ENCODE data around the gene NR2C2. TPM values are rescaled to one million over a fixed set of nuclear protein-coding genes. Genes with fewer than 3 reads are reported as not detected.
"Not testable (repeated sequence)": the region's sequence is repeated elsewhere in the genome, so short reads cannot be mapped to it uniquely, and the experiment has no call there.

Gene NR2C2
- polyA plus RNA-seq, 3 donors: 36.4 to 41.0 (median 39.3) TPM

DNA sequence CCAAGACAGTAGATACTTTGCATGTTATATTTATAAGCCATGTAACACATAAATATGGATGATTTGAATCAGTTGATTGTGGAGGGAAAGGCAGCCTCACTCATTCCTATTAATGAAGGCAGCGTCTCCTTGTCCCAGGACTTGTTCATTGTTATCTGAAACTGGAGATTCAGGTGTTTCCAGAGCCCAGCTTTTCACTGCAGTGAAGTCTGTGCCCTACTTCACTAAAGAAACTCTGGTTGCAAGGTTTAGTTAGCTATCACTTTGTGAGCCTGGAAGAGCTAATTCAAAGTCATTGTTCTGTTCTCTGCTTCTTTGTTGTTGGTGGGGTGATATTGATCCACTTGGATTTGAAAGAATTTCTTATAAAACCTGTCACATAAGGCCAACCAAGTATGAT, 9.8 kb downstream of the NR2C2 start:
- DNase-seq (ENCODE audit: low read depth in 3 of 3, low spot score in 2 of 3): no peak

DNA sequence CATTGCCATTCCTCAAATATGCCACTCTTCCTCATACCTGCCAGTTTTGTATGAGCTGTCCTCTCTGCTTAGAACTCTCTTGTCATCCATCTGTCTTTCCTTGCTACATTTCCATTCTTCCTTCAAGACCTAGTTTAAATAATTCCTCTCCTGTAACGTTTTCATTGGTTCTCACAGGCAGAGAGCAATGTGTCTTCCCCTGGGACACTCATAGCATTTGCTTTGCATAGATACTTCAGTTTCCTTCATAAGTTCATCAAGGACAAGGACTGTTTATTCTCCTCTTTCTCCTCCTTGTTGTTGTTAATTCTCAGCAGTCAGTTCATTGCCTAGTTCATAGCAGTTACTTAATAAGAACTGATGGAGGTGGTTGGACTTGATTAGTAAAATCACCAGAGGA, 10.5 kb downstream of the NR2C2 start:
- DNase-seq (ENCODE audit: low read depth in 3 of 3, low spot score in 2 of 3): no peak

DNA sequence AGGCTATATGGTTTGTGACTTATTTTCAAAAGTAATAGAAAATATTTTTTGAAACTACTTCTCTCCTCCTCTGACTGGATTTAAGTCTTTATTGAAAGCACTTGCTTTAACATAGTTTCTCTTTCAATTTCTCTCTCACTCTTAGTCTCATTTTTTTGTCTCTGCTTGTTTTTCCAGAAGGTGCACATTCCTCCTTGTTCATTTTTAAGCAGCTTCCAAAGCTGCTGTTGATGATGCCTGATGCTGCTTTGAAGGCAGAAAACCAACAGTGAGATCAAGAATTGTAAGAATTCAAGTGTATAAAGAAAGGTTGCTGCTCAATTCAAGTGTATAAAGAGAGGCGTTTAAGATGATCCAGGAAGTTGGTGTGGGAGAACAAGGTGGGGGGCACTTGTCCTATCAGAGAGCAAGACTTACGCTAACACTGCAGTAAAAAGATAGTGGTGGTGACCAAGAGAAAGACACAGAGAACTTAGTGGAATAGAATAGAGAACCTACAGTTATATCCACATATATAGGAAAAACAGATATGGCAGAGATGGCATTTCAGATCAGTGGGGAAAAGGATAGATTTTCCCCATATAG, 12.1 kb downstream of the NR2C2 start:
- DNase-seq (ENCODE audit: low read depth in 3 of 3, low spot score in 2 of 3): no peak

DNA sequence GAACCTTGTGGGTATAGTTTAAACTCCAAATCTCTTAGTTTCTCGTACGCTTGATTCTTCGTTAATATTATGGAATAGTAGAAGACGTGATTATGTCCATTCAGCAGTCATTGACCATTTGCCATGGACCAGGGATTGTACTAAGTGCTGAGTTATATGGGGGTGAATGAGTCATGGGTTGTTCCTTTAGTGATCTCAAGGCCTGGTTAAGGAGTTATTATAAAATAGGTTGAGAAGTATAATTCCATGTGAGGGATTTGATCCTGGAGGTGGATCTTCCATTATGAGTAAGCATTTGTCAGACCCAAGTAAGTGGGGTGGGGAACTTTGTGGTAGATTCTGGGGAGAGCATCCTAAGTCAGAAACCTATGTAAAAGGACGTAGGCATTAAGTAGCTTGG, 15.4 kb downstream of the NR2C2 start:
- DNase-seq (ENCODE audit: low read depth in 3 of 3, low spot score in 2 of 3): no peak

DNA sequence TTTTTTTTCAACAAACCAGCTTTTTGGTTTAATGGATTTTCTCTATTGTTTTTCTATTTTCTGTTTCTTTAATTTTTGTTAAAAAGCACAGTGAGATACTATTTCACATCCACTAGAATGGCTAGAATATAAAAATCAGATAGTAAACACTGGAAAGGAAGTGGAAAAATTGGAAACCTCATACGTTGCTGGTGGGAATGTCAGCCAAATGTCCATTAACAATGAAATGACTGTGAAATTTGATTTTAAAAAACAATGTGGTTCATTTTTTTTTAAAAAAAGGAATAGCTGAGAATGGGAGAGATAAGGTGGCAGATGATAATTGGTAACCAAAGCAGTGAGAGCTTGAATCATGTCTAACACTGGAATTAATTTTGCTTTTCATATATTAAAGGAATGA, 19.9 kb downstream of the NR2C2 start:
- DNase-seq (ENCODE audit: low read depth in 3 of 3, low spot score in 2 of 3): no peak

DNA sequence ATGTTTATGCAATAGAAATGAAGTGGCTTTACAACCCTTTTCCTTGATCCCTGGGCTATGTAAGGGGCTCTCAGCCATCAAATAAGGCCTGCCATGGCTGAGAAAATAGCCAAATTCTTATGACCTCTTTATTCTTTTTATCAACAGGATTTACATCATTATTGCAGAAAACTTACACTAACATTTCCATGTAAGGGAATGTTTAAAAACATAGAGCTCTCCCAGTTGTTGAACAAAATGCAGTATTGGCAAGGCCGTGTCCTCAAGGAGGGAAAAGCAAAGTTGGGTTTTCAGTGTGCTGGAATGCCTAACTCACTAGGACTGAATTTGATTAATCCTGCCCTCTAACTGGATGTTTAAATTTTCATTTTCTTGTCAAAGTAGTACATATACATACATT, 22.3 kb downstream of the NR2C2 start:
- DNase-seq (ENCODE audit: low read depth in 3 of 3, low spot score in 2 of 3): no peak

DNA sequence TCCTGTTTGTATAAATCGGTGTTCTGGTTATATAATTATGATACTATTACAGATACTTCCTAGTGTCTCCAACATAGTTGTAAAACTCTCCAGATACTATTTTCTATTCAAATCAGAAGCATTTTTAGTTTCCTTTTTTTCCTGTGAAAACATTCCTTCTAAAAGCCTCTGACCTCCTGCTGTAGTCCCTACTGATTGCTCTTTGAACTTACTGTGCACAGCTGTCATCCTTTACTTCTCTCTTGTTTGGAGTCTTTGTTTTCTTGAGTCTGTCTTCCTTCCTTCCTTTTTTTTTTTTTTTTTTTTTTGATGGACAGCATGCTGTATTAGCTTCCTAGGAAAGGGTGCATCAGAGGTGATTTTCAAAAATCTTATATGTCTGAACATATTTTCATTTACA, 28.9 kb downstream of the NR2C2 start:
- no peak for DNase-seq (ENCODE audit: low read depth in 3 of 3, low spot score in 2 of 3)

DNA sequence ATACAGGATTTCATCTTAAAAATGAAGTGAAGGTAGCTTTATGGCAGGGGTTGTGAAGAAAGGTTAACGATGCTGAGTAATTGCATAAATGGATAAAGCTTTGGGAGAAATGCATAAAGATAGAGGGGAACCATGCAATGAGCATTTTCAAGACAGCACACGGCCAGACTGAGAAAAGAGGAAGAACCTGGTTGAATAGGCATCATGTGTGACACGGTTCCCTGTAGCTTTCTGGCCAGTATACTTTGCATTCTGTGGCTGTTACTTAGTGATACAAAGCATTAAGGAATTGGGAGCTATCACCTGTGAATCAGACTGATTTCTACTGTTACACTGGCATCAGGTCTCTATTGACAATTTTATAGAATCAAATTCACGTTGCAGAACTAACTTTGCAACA, 33.3 kb downstream of the NR2C2 start:
- DNase-seq (ENCODE audit: low read depth in 3 of 3, low spot score in 2 of 3): no peak

DNA sequence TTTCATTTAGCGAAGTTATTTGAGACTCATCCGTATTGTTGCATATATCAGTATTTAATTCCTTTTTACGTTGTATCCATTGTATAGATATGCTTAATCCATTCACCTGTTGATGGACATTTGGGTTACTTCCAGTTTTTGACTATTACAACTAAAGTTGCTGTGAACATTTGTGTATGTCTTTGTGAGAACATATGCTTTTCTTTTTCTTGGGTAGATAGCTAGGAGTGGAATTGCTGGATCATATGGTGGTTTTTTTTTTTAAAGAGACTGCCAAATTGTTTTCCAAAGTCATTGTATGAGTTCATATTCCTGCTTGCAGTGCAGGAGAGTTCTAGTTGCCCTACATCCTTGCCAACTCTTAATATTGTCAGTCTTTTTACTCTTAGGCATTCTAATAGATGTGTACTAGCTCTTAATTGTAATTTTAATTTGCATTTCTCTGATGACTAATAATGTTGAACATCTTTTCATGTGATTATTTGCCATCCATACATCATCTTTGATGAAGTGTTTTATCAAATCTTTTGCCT, 37.3 kb downstream of the NR2C2 start:
- no peak for DNase-seq (ENCODE audit: low read depth in 3 of 3, low spot score in 2 of 3)

DNA sequence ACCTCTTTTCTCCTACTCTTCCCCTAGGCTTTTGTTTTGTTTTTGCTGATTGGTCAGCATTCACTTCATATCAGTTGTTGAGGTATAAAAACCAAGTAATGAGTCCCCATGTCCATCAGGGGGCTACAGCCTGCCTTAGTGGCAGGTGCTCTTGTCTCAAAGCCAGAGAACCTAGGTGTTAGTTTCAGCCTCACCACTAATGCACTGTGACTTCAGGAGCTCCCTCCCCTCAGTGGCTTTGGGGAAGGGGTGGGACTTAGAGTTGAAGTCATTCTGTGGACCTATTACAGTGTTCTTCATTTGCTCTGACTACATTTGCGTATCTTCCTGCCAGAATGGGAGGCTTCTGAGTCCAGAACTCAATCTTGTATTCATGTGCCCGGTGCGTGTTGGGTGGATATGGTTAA, 41.6 kb downstream of the NR2C2 start:
- no peak for DNase-seq (ENCODE audit: low read depth in 3 of 3, low spot score in 2 of 3)

DNA sequence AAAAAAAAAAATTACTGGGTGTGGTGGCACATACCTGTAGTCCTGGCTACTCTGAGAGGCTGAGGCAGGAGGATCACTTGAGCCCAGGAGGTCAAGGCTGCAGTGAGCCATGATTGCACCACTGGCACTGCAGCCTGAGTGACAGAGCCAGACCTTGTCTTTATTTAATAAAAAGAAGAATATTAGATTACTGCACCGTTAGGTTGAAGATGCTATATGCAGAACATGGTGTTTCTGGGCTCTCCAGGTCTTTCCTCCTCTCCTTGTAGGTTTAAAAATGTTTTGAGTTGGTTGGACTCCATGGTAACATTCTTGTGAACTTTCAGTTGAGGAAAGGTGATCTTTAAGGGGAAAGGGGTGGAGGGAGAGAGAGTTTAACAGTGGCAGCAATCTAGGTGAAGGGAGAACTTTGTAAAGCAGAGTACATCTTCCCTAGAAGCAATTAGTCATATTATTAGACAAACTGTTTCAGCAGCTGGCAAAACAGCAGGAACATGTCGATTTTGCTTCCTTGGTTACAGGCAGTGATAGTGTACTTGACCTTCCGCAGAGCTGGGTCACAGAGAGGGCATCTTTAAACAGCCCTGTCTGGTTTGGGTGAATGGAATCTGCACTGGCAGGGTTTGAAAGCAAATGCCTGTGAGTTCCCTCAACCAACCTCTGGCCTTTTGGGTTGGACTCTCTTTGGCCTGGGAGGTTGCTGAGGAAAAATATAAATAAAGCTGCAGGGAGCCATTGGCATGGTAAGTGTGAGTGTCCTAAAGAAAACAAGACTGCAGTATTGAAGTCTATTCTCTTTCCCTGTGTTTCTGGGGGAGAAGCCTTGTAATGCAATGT, 42.8 kb downstream of the NR2C2 start:
- DNase-seq (ENCODE audit: low read depth in 3 of 3, low spot score in 2 of 3): no peak

DNA sequence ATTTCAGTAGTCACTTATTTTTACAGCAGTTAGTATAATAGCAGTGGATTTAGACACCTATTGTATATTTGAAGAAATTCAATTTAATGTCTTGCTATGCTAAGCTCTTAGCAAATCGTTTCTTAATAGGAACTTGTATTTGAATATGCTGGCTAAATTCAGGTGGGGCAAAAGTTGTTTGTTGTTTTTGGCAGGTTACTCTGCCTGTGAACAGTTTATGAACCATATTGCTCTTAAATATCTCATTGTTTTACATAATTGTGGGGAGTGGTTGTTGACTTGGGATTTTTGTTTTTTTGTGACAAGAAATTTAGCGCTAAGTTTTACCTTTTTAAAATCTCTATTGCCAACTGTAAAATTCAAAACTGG, 43.4 kb downstream of the NR2C2 start:
- no peak for DNase-seq (ENCODE audit: low read depth in 3 of 3, low spot score in 2 of 3)

DNA sequence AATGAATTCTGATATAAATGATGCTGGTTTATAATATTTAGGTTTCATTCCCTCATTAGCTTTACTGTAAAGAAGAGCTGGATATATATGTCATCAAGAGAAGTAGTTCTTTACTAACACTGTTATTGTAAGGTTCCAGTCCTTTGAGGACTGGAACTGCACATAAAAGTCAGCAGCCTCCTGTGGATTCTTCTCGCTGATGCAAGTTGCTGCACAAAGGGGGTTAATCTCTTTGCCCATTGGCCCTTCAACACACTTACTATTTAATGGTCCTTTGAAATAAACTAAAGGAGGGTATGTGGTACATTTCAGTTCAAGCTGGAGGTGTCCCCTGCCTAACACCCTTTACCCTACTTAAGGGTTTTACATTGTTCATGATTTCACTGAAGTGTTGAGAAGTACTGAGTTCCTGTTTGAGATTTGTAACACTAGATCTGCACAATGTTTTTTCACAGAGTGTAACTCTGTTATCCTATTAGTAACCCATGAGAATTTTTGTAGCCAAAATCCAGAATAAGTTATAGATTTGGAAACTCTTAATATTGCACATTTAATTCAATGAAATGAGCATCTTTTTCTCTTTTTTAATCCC, 43.9 kb downstream of the NR2C2 start:
- DNase-seq (ENCODE audit: low read depth in 3 of 3, low spot score in 2 of 3): no peak

DNA sequence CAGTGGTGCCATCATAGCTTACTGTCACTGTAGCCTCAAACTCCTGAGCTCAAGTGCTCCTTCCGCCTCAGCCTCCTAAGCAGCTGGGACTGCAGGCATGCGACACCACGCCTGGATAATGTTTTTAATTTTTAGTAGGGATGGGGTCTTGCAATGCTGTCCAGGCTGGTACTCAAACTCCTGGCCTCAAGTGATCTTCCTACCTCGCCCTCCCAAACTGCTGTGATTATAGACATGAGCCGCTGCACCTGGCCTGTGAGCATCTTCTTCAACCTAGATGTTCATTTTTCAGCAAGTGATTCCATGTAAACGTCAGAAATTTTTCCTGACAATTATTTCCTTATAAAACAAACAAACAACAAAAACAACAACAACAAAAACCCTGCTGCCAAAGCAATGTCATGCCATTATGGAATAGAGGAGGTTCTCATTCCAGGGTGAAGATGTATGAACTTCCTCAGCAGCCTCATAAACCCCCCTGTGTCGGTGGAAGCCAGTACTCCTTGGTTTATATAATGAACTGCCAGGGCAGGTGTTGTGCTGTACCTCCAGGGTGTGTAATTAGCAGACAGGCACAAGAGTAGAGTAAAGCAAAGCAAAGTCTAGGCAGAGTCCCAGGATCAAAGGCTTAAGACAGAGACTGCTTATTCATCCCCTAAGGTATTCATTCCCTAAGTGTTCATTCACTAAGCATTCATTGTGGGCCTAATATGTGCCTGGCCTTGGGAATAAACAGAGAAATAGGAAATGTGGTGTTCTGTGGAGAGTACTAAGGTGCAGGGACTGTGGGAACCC, 44.6 kb downstream of the NR2C2 start:
- no peak for DNase-seq (ENCODE audit: low read depth in 3 of 3, low spot score in 2 of 3)

DNA sequence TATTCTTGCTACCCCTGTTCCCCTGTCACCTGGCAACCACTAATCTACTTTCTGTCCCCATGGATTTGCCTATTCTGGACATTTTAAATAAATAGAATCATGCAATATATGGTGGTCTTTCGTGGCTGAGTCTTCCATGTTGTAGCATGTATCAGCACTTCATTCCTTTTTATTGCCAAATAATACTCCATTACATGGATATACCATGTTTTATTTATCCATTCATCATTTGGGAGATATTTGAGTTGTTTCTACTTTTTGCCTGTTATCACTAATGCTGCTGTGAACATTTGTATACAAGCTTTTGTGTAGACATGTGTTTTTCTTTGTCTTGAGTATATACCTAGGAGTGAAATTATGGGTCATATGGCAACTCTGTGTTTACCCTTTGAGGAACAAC, 50.6 kb downstream of the NR2C2 start:
- DNase-seq (ENCODE audit: low read depth in 3 of 3, low spot score in 2 of 3): no peak

DNA sequence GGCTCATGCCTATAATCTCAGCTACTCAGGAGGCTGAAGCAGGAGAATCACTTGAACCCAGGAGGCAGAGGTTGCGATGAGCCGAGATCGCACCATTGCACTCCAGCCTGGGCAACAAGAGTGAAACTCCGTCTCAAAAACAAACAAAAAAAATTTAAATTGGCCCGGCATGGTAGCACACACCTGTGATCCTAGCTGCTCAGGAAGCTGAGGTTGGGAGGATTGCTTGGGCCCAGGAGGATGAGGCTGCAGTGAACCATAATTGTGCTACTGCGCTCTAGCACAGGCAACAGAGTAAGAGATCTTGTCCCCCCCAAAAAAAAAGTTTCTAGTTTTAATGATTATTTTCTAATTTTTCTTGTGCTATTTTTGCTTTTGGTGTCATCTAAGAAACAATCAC, 51.8 kb downstream of the NR2C2 start:
- not testable (repeated sequence) for DNase-seq (ENCODE audit: low read depth in 3 of 3, low spot score in 2 of 3)

DNA sequence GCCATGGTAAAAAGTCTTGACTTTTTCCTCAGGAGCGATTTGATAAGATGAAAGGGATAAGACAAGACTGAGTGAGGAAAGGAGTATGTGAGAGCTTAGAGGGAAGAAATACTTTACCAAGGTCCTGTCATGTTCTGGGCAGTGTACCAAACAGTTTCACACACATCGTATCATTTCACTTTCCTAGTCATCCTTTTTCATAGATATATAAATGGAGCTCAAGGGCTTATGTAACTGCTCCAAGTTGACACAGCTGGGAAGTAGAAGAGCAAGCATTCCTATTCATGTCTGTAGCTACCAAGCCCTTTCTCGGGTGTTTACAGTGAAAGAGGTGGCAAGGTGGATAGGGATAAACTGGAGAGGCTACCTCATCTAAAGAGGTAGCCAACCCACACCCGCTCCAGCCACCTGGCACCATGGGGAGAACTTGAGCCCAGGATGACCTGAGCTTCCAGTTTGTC, 60.3 kb downstream of the NR2C2 start:
- DNase-seq (ENCODE audit: low read depth in 3 of 3, low spot score in 2 of 3): no peak

DNA sequence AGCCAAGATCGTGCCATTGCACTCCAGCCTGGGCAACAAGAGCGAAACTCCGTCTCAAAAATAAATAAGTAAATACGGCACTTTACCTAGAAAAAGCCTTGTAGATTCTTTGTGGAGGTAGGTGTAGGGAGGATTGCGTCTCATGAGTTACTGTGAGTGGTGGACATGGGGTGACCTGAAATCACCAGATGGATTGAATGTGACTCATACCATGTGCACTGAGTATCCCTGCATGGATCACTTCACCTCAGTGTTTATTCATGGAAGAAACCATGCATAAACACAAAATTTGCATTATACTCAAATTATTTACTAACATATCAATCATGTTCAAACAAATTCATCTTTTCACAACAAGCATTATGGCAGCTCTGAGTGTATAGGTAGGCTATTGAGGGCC, 61.8 kb downstream of the NR2C2 start:
- DNase-seq (ENCODE audit: low read depth in 3 of 3, low spot score in 2 of 3): no peak

DNA sequence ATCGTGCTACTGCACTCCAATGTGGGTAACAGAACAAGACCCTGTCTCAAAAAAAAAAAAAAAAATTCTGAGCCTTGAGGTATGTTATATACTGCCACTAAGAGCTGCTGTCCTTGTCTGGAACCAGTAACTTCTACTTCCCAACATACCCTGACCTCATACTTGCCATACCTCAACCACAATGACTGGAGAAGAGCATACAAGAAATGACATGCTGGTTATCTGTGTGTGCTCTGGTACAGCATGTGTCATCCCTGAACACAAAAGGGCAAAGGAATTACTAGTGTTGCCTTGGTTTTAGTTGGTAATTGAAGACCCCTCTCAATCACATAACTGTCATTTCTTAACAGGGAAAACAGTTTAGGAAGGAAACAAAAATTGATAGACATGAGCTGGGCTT, 63.3 kb downstream of the NR2C2 start:
- DNase-seq (ENCODE audit: low read depth in 3 of 3, low spot score in 2 of 3): no peak

DNA sequence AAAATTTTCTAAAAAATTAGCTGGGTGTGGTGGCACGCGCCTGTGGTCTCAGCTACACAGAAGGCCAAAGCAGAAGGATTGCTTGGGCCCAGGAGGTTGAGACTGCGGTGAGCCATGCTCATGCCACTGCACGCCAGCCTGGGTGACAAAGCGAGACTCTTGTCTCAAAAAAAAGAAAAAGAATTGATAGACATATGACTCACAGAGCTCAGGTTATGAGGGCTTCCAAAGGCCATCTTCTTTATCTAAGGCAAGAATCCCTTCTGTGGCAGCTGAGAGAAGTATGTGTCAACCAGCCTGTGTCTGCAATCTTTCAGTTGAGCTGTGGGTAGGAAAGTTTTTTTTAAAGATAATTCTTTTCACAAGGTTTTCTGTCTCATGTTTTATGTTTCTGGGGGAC, 63.8 kb downstream of the NR2C2 start:
- no peak for DNase-seq (ENCODE audit: low read depth in 3 of 3, low spot score in 2 of 3)

All from right renal cortex interstitium (tissue), 3 donors.